ENCODE results near the gene GNG12. TPM values are rescaled to one million over a fixed set of nuclear protein-coding genes. Genes with fewer than 3 reads are reported as not detected.

Gene GNG12
- total RNA-seq, 1 experiment from 2014 or later = 117 TPM

- ChIA-PET CTCF (interaction anchor here (0.6 to 6.8 kb wide), 13 partner anchors 13 to 567 kb away, joined by 3 to 53 read pairs (median 4); no protein-coding TSS in a partner anchor), POLR2A (interaction anchor here (0.6 to 12.3 kb wide), 12 partner anchors 11 to 416 kb away, joined by 3 to 262 read pairs (median 4); partner anchors contain the start of genes GADD45A and GNG12)
- DNase-seq (ENCODE audit: unreplicated experiment) = peak; percentile 84
- Mint-ChIP-seq H3K9me3 (ENCODE audit: unreplicated experiment) (no peaks in the 10 kb centered on the region), H3K4me3 (ENCODE audit: unreplicated experiment) (peak overlapping the region; percentile 65), H3K36me3 (ENCODE audit: insufficient read depth, unreplicated experiment) (peaks cover 11% of the 10 kb centered on the region), H3K27ac (ENCODE audit: low read depth, unreplicated experiment) (peak overlapping the region; percentile 94), H3K4me1 (ENCODE audit: insufficient read depth, unreplicated experiment) (peaks cover 62% of the 10 kb centered on the region), H3K27me3 (ENCODE audit: insufficient read depth, unreplicated experiment) (no peaks in the 10 kb centered on the region)
- BruUV-seq (replicated peaks) = TSS peak; percentile 87
- intact Hi-C loops (cut with micrococcal nuclease) = loop anchor here (2.0 kb wide), 1 partner anchor 15 kb away; no protein-coding TSS in a partner anchor
- TF ChIP-seq CTCF (IDR thresholded peaks at IDR 0.05; ENCODE audit: unreplicated experiment) = no peak
These were observed 17.8 kb downstream of the GNG12 start for GRCh38 chr1:67815303-67816094.

DNA sequence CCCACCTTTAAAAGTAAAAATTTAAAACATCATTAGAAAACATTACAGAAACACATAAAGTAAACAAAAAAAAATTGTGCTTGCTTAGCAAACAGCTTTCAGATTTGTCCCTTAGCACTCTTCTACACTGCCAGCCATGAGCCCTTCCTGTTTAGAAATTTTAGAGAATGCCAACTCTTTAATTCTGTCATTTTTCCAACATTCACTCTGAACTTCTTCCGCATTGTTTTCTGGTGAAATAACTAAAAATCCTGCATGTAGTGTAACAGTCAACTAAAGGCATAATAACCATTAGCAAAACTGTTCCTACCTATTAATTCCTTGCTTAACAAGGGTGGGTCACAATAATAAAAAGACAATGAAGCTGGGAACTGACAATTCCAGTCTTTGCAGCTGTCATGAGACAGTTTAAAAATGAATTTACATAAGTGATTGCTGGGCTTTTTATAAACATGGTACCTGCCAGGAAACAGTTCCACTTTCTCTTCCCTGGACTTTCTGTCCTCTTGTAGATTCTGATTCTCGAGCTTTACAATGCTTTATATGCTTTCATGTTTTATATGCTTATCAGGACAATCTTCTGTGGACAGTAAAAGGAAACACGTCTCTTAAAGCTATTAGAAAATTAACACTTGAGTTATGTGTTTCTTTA, 19.0 kb downstream of the GNG12 start:
- no peaks in the 10 kb centered on the region for H3K9me3 Mint-ChIP-seq (ENCODE audit: unreplicated experiment)
- no peak for DNase-seq (ENCODE audit: unreplicated experiment)
- no TSS peak for BruUV-seq (replicated peaks)
- peaks cover 6% of the 10 kb centered on the region for H3K36me3 Mint-ChIP-seq (ENCODE audit: insufficient read depth, unreplicated experiment)
- TF ChIP-seq CTCF (IDR thresholded peaks at IDR 0.05; ENCODE audit: unreplicated experiment) = no peak
- CTCF ChIA-PET = interaction anchor here (0.6 to 6.8 kb wide), 10 partner anchors 9 to 558 kb away, joined by 3 to 53 read pairs (median 3); no protein-coding TSS in a partner anchor
- POLR2A ChIA-PET = interaction anchor here (0.6 to 12.3 kb wide), 12 partner anchors 10 to 371 kb away, joined by 3 to 262 read pairs (median 3); partner anchors contain the start of genes GADD45A and GNG12
- H3K4me3 Mint-ChIP-seq (ENCODE audit: unreplicated experiment) = no peak overlapping the region
- H3K27me3 Mint-ChIP-seq (ENCODE audit: insufficient read depth, unreplicated experiment) = no peaks in the 10 kb centered on the region
- intact Hi-C loops (cut with micrococcal nuclease) = loop anchor here (2.0 kb wide), 1 partner anchor 13 kb away; no protein-coding TSS in a partner anchor
- peaks cover 54% of the 10 kb centered on the region for H3K4me1 Mint-ChIP-seq (ENCODE audit: insufficient read depth, unreplicated experiment)
- peak overlapping the region; percentile 94 for H3K27ac Mint-ChIP-seq (ENCODE audit: low read depth, unreplicated experiment)

DNA sequence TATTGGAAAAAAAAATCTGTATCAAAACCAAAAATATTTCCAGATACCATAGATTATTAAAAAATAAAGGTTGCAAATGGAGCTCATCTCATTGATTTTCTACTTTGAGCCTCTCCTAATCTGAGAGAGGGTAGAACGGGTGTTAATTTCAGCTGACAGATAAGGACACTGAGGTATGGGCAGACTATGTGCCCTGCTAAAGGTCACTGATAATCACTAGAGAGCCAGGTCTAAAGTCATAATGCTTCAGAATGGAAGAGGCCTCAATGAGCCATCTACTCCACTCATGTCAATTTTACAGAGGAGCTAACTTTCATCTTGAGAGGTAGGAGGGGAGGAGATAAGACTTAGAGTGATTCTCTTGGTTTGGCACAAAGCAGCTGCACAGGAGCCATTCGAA, 21.0 kb downstream of the GNG12 start:
- Mint-ChIP-seq H3K4me1 (ENCODE audit: insufficient read depth, unreplicated experiment) (peaks cover 35% of the 10 kb centered on the region), H3K27me3 (ENCODE audit: insufficient read depth, unreplicated experiment) (no peaks in the 10 kb centered on the region), H3K27ac (ENCODE audit: low read depth, unreplicated experiment) (peak overlapping the region; percentile 5), H3K4me3 (ENCODE audit: unreplicated experiment) (no peak overlapping the region), H3K36me3 (ENCODE audit: insufficient read depth, unreplicated experiment) (peaks cover 6% of the 10 kb centered on the region), H3K9me3 (ENCODE audit: unreplicated experiment) (no peaks in the 10 kb centered on the region)
- ChIA-PET POLR2A (interaction anchor here (0.9 to 12.3 kb wide), 6 partner anchors 8 to 62 kb away, joined by 3 to 262 read pairs (median 4); partner anchors contain the start of gene GNG12), CTCF (interaction anchor here (0.5 to 6.8 kb wide), 10 partner anchors 19 to 305 kb away, joined by 3 to 53 read pairs (median 4); no protein-coding TSS in a partner anchor)
- intact Hi-C loops (cut with micrococcal nuclease) = no loop called here
- BruUV-seq (replicated peaks) = no TSS peak
- no peak for TF ChIP-seq CTCF (IDR thresholded peaks at IDR 0.05; ENCODE audit: unreplicated experiment)
- DNase-seq (ENCODE audit: unreplicated experiment) = no peak

DNA sequence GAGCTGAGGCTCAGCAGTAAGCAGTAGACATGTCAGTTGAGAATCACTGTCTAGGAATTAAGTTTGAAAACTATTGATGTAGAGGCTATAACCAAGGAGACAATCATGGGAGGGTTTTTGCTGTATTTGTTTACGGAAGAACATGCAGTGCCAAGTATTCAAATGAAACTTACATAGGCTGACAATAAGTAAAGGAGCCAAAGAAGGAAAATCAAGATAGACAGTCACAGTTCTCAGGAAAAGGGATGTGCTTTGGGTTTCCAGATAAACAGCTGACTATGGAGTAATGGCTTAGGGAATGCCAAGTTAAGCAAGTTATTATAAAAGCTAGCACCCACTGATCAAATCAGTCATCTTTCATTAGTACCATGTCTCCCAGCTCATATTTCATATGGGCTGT, 21.5 kb downstream of the GNG12 start:
- no peak for DNase-seq (ENCODE audit: unreplicated experiment)
- H3K4me1 Mint-ChIP-seq (ENCODE audit: insufficient read depth, unreplicated experiment) = peaks cover 31% of the 10 kb centered on the region
- POLR2A ChIA-PET = interaction anchor here (1.2 to 12.3 kb wide), 4 partner anchors 10 to 62 kb away, joined by 3 to 262 read pairs (median 6); partner anchors contain the start of gene GNG12
- H3K36me3 Mint-ChIP-seq (ENCODE audit: insufficient read depth, unreplicated experiment) = peaks cover 6% of the 10 kb centered on the region
- H3K27ac Mint-ChIP-seq (ENCODE audit: low read depth, unreplicated experiment) = peak overlapping the region; percentile 5
- CTCF ChIA-PET = interaction anchor here (0.6 to 6.8 kb wide), 7 partner anchors 20 to 298 kb away, joined by 3 to 53 read pairs (median 4); no protein-coding TSS in a partner anchor
- TF ChIP-seq CTCF (IDR thresholded peaks at IDR 0.05; ENCODE audit: unreplicated experiment) = no peak
- intact Hi-C loops (cut with micrococcal nuclease) = no loop called here
- BruUV-seq (replicated peaks) = no TSS peak
- H3K9me3 Mint-ChIP-seq (ENCODE audit: unreplicated experiment) = no peaks in the 10 kb centered on the region
- H3K27me3 Mint-ChIP-seq (ENCODE audit: insufficient read depth, unreplicated experiment) = no peaks in the 10 kb centered on the region
- no peak overlapping the region for H3K4me3 Mint-ChIP-seq (ENCODE audit: unreplicated experiment)

Measured in MCF 10A (cell line).